Measurements from ENCODE around the gene TBC1D24. TPM values are rescaled to one million over a fixed set of nuclear protein-coding genes. Genes with fewer than 3 reads are reported as not detected.

The TBC1D24 gene
- polyA plus RNA-seq, 3 donors: 0.76 to 5.9 (median 2.1) TPM

DNA sequence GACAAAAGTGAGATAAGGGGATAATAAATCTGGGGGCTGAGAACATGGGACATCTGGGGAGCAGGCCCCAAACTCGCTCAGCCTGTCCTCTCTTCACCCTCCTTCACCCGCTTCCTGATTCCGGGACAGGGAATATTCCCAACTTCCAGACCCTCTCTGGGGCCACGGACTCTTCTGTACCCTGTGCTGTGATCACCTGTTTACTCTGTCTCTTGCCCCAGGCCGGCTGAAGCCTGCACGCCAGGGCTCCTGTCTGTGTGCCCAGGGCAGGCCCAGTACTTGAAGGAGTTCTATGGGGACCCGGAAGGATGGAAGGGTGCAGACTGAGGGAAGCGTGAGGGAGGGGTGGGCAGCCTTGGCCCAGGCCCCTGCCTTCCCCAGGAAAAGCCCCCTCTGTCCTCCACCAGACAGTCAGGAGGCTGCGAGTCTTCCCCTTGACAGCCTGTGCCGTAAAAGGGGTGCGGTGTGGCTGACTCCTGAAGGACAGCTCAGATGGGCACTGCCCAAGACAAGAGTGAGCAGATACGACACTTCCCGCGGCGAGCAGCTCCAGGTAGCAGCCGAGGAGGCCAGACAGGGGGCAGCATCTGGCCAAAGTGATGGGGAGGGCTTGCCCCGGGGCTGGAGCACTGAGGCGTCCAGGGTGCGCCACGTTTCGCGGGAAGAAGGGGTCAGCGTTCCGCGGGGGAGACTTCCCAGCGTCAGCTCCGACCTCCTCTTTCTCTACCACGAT lies 46.7 kb upstream of the TBC1D24 start:
- peak overlapping the region; percentile 82 to 90 for H3K4me3 Mint-ChIP-seq
- Histone ChIP-seq H3K4me2 (replicated peaks; ENCODE audit: extremely low read depth, low read length, poor library complexity, severe bottlenecking) (peak overlapping the region; percentile 94), H3K27me3 (ENCODE audit: control insufficient read depth in 2 of 2, insufficient read depth in 2 of 2, low read length in 2 of 2) (no peaks in the 10 kb centered on the region), H3K4me1 (ENCODE audit: control insufficient read depth in 1 of 2, insufficient read depth in 2 of 2, low read length in 2 of 2) (peaks cover 20 to 28% of the 10 kb centered on the region in 2 donors), H3K9ac (ENCODE audit: insufficient read depth, low read length, poor library complexity, severe bottlenecking) (peak overlapping the region; percentile 54), H2AFZ (ENCODE audit: insufficient read depth, low read depth, low read length, poor library complexity, severe bottlenecking) (peak overlapping the region; percentile 99), H3K4me3 (replicated peaks in 1 of 3; ENCODE audit: low read depth in 2 of 3, low read length in 3 of 3) (peak overlapping the region; percentile 74 to 94 (median 92)), H3K27ac (ENCODE audit: low read depth in 1 of 2, low read length in 2 of 2) (no peak overlapping the region), H3K79me2 (ENCODE audit: insufficient read depth, low read length) (peaks cover 37% of the 10 kb centered on the region), H3K36me3 (replicated peaks in 1 of 2; ENCODE audit: control insufficient read depth in 1 of 2, insufficient read depth in 2 of 2, low read length in 2 of 2) (peaks cover 2 to 11% of the 10 kb centered on the region in 2 donors), H4K20me1 (ENCODE audit: insufficient read depth, low read length) (no peaks in the 10 kb centered on the region), H3K9me3 (replicated peaks in 1 of 2; ENCODE audit: control insufficient read depth in 1 of 2, insufficient read depth in 1 of 2, low read length in 2 of 2) (no peaks in the 10 kb centered on the region)
- H3K27ac Mint-ChIP-seq: peak overlapping the region in 1 of 7 donors; percentile 43
- WGBS (ENCODE audit: insufficient coverage): 35% methylated on average over 18 of the region's 28 CpGs
- TF ChIP-seq, protein P1, sequence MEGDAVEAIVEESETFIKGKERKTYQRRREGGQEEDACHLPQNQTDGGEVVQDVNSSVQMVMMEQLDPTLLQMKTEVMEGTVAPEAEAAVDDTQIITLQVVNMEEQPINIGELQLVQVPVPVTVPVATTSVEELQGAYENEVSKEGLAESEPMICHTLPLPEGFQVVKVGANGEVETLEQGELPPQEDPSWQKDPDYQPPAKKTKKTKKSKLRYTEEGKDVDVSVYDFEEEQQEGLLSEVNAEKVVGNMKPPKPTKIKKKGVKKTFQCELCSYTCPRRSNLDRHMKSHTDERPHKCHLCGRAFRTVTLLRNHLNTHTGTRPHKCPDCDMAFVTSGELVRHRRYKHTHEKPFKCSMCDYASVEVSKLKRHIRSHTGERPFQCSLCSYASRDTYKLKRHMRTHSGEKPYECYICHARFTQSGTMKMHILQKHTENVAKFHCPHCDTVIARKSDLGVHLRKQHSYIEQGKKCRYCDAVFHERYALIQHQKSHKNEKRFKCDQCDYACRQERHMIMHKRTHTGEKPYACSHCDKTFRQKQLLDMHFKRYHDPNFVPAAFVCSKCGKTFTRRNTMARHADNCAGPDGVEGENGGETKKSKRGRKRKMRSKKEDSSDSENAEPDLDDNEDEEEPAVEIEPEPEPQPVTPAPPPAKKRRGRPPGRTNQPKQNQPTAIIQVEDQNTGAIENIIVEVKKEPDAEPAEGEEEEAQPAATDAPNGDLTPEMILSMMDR (IDR thresholded peaks at IDR 0.05): no peak
- H3K27me3 Mint-ChIP-seq (ENCODE audit: low read depth in 3 of 3): peaks cover 0 to 3% (median 2%) of the 10 kb centered on the region in 3 donors
- no peaks in the 10 kb centered on the region for H3K9me3 Mint-ChIP-seq
- H3K4me1 Mint-ChIP-seq: peaks cover 32% of the 10 kb centered on the region
- H3K36me3 Mint-ChIP-seq: peaks cover 5 to 10% of the 10 kb centered on the region in 2 donors
- DNase-seq: peak; percentile 0 to 24 (median 4)
- intact Hi-C loops (cut with micrococcal nuclease): loop anchor here (5.0 to 10.0 kb wide), 4 partner anchors 34 to 86 kb away; partner anchors contain the start of genes ABCA3 (in 1 of the 2), NTN3 (in 1 of the 2), TBC1D24 (in 1 of the 2) and TEDC2 (in 1 of the 2)

DNA sequence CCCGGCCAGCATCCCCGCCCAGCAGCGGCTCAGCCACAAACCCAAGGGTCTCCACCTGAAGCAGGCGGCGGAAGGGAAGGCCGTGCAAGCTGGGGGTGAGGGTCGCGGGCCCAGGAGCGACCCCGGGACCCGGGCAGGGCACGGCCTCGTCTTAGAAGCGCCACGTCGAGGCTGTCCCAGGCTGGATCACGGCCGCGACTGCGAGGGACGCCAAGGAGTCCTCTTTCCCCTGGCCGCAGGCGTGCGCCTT lies 46.2 kb upstream of the TBC1D24 start:
- H3K27ac ChIP-seq (ENCODE audit: low read depth in 1 of 2, low read length in 2 of 2): peak overlapping the region in 1 of 2 donors; percentile 8
- intact Hi-C loops (cut with micrococcal nuclease): loop anchor here (5.0 to 10.0 kb wide), 4 partner anchors 34 to 86 kb away; partner anchors contain the start of genes ABCA3 (in 1 of the 2), NTN3 (in 1 of the 2), TBC1D24 (in 1 of the 2) and TEDC2 (in 1 of the 2)

More for the DNA sequence above, 46.2 kb upstream of the TBC1D24 start:
- Mint-ChIP-seq H3K9me3 (no peaks in the 10 kb centered on the region), H3K27me3 (ENCODE audit: low read depth in 3 of 3) (peaks cover 0 to 2% (median 0%) of the 10 kb centered on the region in 3 donors), H3K27ac (no peak overlapping the region), H3K36me3 (peaks cover 9 to 13% of the 10 kb centered on the region in 2 donors), H3K4me1 (peaks cover 31% of the 10 kb centered on the region), H3K4me3 (peak overlapping the region; percentile 82 to 90)
- peak overlapping the region; percentile 94 for H3K4me2 ChIP-seq (replicated peaks; ENCODE audit: extremely low read depth, low read length, poor library complexity, severe bottlenecking)
- peak overlapping the region; percentile 99 for H2AFZ ChIP-seq (ENCODE audit: insufficient read depth, low read depth, low read length, poor library complexity, severe bottlenecking)
- no peaks in the 10 kb centered on the region for H3K27me3 ChIP-seq (ENCODE audit: control insufficient read depth in 2 of 2, insufficient read depth in 2 of 2, low read length in 2 of 2)
- no peaks in the 10 kb centered on the region for H3K9me3 ChIP-seq (replicated peaks in 1 of 2; ENCODE audit: control insufficient read depth in 1 of 2, insufficient read depth in 1 of 2, low read length in 2 of 2)
- H3K4me3 ChIP-seq (replicated peaks in 1 of 3; ENCODE audit: low read depth in 2 of 3, low read length in 3 of 3): peak overlapping the region; percentile 74 to 94 (median 92)
- H3K9ac ChIP-seq (ENCODE audit: insufficient read depth, low read length, poor library complexity, severe bottlenecking): peak overlapping the region; percentile 54
- H3K4me1 ChIP-seq (ENCODE audit: control insufficient read depth in 1 of 2, insufficient read depth in 2 of 2, low read length in 2 of 2): peaks cover 20 to 28% of the 10 kb centered on the region in 2 donors
- no peak for DNase-seq
- H3K79me2 ChIP-seq (ENCODE audit: insufficient read depth, low read length): peaks cover 42% of the 10 kb centered on the region
- WGBS (ENCODE audit: insufficient coverage): under 1% methylated on average over 22 of the region's 24 CpGs
- TF ChIP-seq, protein P1 (IDR thresholded peaks at IDR 0.05): no peak
- peaks cover 4 to 14% of the 10 kb centered on the region in 2 donors for H3K36me3 ChIP-seq (replicated peaks in 1 of 2; ENCODE audit: control insufficient read depth in 1 of 2, insufficient read depth in 2 of 2, low read length in 2 of 2)
- H4K20me1 ChIP-seq (ENCODE audit: insufficient read depth, low read length): no peaks in the 10 kb centered on the region
